Natural killer cell treated with Interleukin-12 subunit alpha and Interleukin-12 subunit beta and Interleukin-15 and Interleukin-18, amount 100 ng/mL, for 72 hours (primary cell): ENCODE data around the gene P4HA1. TPM values are rescaled to one million over a fixed set of nuclear protein-coding genes. Genes with fewer than 3 reads are reported as not detected.
"Not testable (repeated sequence)": the region's sequence is repeated elsewhere in the genome, so short reads cannot be mapped to it uniquely, and the experiment has no call there.

ENCODE experiments used
- ATAC-seq, 2 donors: fragments of 150-1000 bp; cut with Tn5 transposase in 1 of 2; sonication (Bioruptor Pico), chemical (Tn5 transposase) in 1 of 2; 2 replicates each; pipeline ENCODE4 v1.10.0; 2021
- DNase-seq: peaks from one replicate; pipeline ENCODE4 v3.0.0; 2022; ENCODE audit warnings: low spot score
- H3K27ac Mint-ChIP-seq, 2 donors: 1 replicate in 1 of 2; 2 replicates in 1 of 2; pipeline ENCODE4 v1.8.0; 2022; ENCODE audit warnings: mixed read lengths in 2 of 2, mild to moderate bottlenecking in 1 of 2, moderate library complexity in 1 of 2
- H3K27me3 Mint-ChIP-seq, 2 donors: 1 replicate in 1 of 2; 2 replicates in 1 of 2; pipeline ENCODE4 v1.8.0; 2022; ENCODE audit warnings: mixed read lengths in 2 of 2
- H3K36me3 Mint-ChIP-seq: one replicate; pipeline ENCODE4 v1.8.0; 2022; ENCODE audit warnings: mixed read lengths
- H3K4me1 Mint-ChIP-seq, 2 donors: 1 replicate in 1 of 2; 2 replicates in 1 of 2; pipeline ENCODE4 v1.8.0; 2022; ENCODE audit warnings: low read depth in 2 of 2, mixed read lengths in 2 of 2, mild to moderate bottlenecking in 1 of 2
- H3K4me3 Mint-ChIP-seq: one replicate; pipeline ENCODE4 v1.8.0; 2022; ENCODE audit warnings: mixed read lengths
- H3K9me3 Mint-ChIP-seq: 2 replicates; pipeline ENCODE4 v1.8.0; 2022; ENCODE audit warnings: mixed read lengths
- total RNA-seq, 2 donors: library from RNA; stranded (reverse); gene quantifications; one replicate each; pipeline ENCODE4 v1.2.3, GENCODE V29; 2022

The P4HA1 gene
- total RNA-seq, 2 donors from 2014 or later: 30.8 to 61.1 TPM

- Mint-ChIP-seq H3K4me1 (no peaks in the 10 kb centered on the region), H3K27me3 (no peaks in the 10 kb centered on the region)
Observed at GRCh38 chr10:73043766-73044377, 52.8 kb downstream of the P4HA1 start.

GRCh38 chr10:73043319-73043718 is 53.3 kb downstream of the P4HA1 start:
- DNase-seq (no peak), ATAC-seq (no peak)
- H3K27ac Mint-ChIP-seq: no peak overlapping the region
- H3K4me1 Mint-ChIP-seq: no peaks in the 10 kb centered on the region
- H3K27me3 Mint-ChIP-seq: no peaks in the 10 kb centered on the region
- no peak overlapping the region for H3K4me3 Mint-ChIP-seq
- no peaks in the 10 kb centered on the region for H3K9me3 Mint-ChIP-seq
- peaks cover 11% of the 10 kb centered on the region for H3K36me3 Mint-ChIP-seq

More at GRCh38 chr10:73043766-73044377, 52.8 kb downstream of the P4HA1 start:
- Mint-ChIP-seq H3K27ac (no peak overlapping the region), H3K36me3 (peaks cover 11% of the 10 kb centered on the region), H3K4me3 (no peak overlapping the region), H3K9me3 (no peaks in the 10 kb centered on the region)
- no peak for DNase-seq
- no peak for ATAC-seq

- Mint-ChIP-seq H3K4me3 (no peak overlapping the region), H3K4me1 (no peaks in the 10 kb centered on the region), H3K36me3 (peaks cover 11% of the 10 kb centered on the region)
Observed at GRCh38 chr10:73042130-73042529, 54.5 kb downstream of the P4HA1 start.

GRCh38 chr10:73039635-73040034 is 57.0 kb downstream of the P4HA1 start:
- H3K27ac Mint-ChIP-seq: no peak overlapping the region
- no peak overlapping the region for H3K4me3 Mint-ChIP-seq

More at GRCh38 chr10:73042130-73042529, 54.5 kb downstream of the P4HA1 start:
- ATAC-seq (no peak), DNase-seq (no peak)
- Mint-ChIP-seq H3K27me3 (no peaks in the 10 kb centered on the region), H3K27ac (no peak overlapping the region), H3K9me3 (no peaks in the 10 kb centered on the region)

GRCh38 chr10:73036285-73036684 is 60.4 kb downstream of the P4HA1 start:
- not testable (repeated sequence) for DNase-seq, H3K27me3 Mint-ChIP-seq, H3K27ac Mint-ChIP-seq, H3K4me1 Mint-ChIP-seq, H3K36me3 Mint-ChIP-seq, ATAC-seq, H3K9me3 Mint-ChIP-seq, H3K4me3 Mint-ChIP-seq

More at GRCh38 chr10:73039635-73040034, 57.0 kb downstream of the P4HA1 start:
- no peak for ATAC-seq
- DNase-seq: no peak
- Mint-ChIP-seq H3K27me3 (no peaks in the 10 kb centered on the region), H3K4me1 (peaks cover 0 to 5% of the 10 kb centered on the region in 2 donors), H3K36me3 (peaks cover 3% of the 10 kb centered on the region), H3K9me3 (no peaks in the 10 kb centered on the region)

GRCh38 chr10:73032536-73032935 is 64.1 kb downstream of the P4HA1 start:
- Mint-ChIP-seq H3K4me1 (peaks cover 0 to 8% of the 10 kb centered on the region in 2 donors), H3K27ac (no peak overlapping the region), H3K27me3 (no peaks in the 10 kb centered on the region), H3K4me3 (no peak overlapping the region), H3K9me3 (no peaks in the 10 kb centered on the region), H3K36me3 (no peaks in the 10 kb centered on the region)
- no peak for ATAC-seq
- no peak for DNase-seq

GRCh38 chr10:73026623-73027022 is 70.0 kb downstream of the P4HA1 start:
- H3K4me3 Mint-ChIP-seq, ATAC-seq, H3K9me3 Mint-ChIP-seq, DNase-seq, H3K27me3 Mint-ChIP-seq, H3K27ac Mint-ChIP-seq: not testable (repeated sequence)
- peaks cover 20 to 37% of the 10 kb centered on the region in 2 donors for H3K4me1 Mint-ChIP-seq
- peaks cover 26% of the 10 kb centered on the region for H3K36me3 Mint-ChIP-seq

GRCh38 chr10:73023455-73024070 is 73.1 kb downstream of the P4HA1 start:
- not testable (repeated sequence) for DNase-seq, H3K27me3 Mint-ChIP-seq, H3K9me3 Mint-ChIP-seq, ATAC-seq
- Mint-ChIP-seq H3K4me1 (peaks cover 32 to 58% of the 10 kb centered on the region in 2 donors), H3K27ac (peak overlapping the region in 1 of 2 donors; percentile 74), H3K4me3 (peak overlapping the region; percentile 73), H3K36me3 (peaks cover 39% of the 10 kb centered on the region)

GRCh38 chr10:73022961-73023360 is 73.7 kb downstream of the P4HA1 start:
- not testable (repeated sequence) for DNase-seq, H3K9me3 Mint-ChIP-seq, H3K27me3 Mint-ChIP-seq, ATAC-seq
- Mint-ChIP-seq H3K36me3 (peaks cover 39% of the 10 kb centered on the region), H3K4me3 (peak overlapping the region; percentile 73), H3K4me1 (peaks cover 32 to 58% of the 10 kb centered on the region in 2 donors), H3K27ac (peak overlapping the region; percentile 26 to 74)

- peaks cover 32 to 54% of the 10 kb centered on the region in 2 donors for H3K4me1 Mint-ChIP-seq
- not testable (repeated sequence) for ATAC-seq
- peaks cover 36% of the 10 kb centered on the region for H3K36me3 Mint-ChIP-seq
Observed at GRCh38 chr10:73021538-73022164, 75.0 kb downstream of the P4HA1 start.

GRCh38 chr10:73021050-73021449 is 75.6 kb downstream of the P4HA1 start:
- Mint-ChIP-seq H3K27me3 (no peaks in the 10 kb centered on the region), H3K27ac (no peak overlapping the region), H3K4me1 (peaks cover 32 to 52% of the 10 kb centered on the region in 2 donors), H3K36me3 (peaks cover 36% of the 10 kb centered on the region), H3K4me3 (no peak overlapping the region), H3K9me3 (no peaks in the 10 kb centered on the region)
- DNase-seq: no peak
- ATAC-seq: no peak

More at GRCh38 chr10:73021538-73022164, 75.0 kb downstream of the P4HA1 start:
- H3K27me3 Mint-ChIP-seq, DNase-seq, H3K9me3 Mint-ChIP-seq, H3K27ac Mint-ChIP-seq, H3K4me3 Mint-ChIP-seq: not testable (repeated sequence)

GRCh38 chr10:73019100-73019499 is 77.6 kb downstream of the P4HA1 start:
- Mint-ChIP-seq H3K27ac (peak overlapping the region in 1 of 2 donors; percentile 2), H3K36me3 (peaks cover 34% of the 10 kb centered on the region), H3K9me3 (no peaks in the 10 kb centered on the region), H3K4me3 (no peak overlapping the region), H3K27me3 (no peaks in the 10 kb centered on the region), H3K4me1 (peaks cover 25 to 39% of the 10 kb centered on the region in 2 donors)
- ATAC-seq (no peak), DNase-seq (no peak)

GRCh38 chr10:73018632-73019031 is 78.0 kb downstream of the P4HA1 start:
- Mint-ChIP-seq H3K27me3 (no peaks in the 10 kb centered on the region), H3K4me3 (no peak overlapping the region), H3K4me1 (peaks cover 22 to 35% of the 10 kb centered on the region in 2 donors), H3K27ac (no peak overlapping the region), H3K36me3 (peaks cover 34% of the 10 kb centered on the region), H3K9me3 (no peaks in the 10 kb centered on the region)
- ATAC-seq (no peak), DNase-seq (no peak)

GRCh38 chr10:73017955-73018480 is 78.6 kb downstream of the P4HA1 start:
- H3K27me3 Mint-ChIP-seq: no peaks in the 10 kb centered on the region
- H3K4me3 Mint-ChIP-seq: no peak overlapping the region
- peaks cover 29% of the 10 kb centered on the region for H3K36me3 Mint-ChIP-seq
- no peak for DNase-seq
- no peak for ATAC-seq
- no peaks in the 10 kb centered on the region for H3K9me3 Mint-ChIP-seq
- H3K4me1 Mint-ChIP-seq: peaks cover 18 to 28% of the 10 kb centered on the region in 2 donors
- H3K27ac Mint-ChIP-seq: no peak overlapping the region
